HEK293 (cell line): Measurements from ENCODE around the gene CNOT6L.

Source experiments
- CTCF ChIP-seq: fragments of 450-650 bp; formaldehyde crosslinking; IDR thresholded peaks from 2 replicates; pipeline ENCODE4 v1.5.1; 2016; ENCODE audit warnings: missing biosample characterization, missing genetic modification characterization
- PRDM10 ChIP-seq: fragments of 450-650 bp; formaldehyde crosslinking; IDR thresholded peaks from 2 replicates; pipeline ENCODE4 v1.5.1; 2016; ENCODE audit warnings: missing biosample characterization, missing genetic modification characterization
- ZBTB1 ChIP-seq: fragments of 450-650 bp; formaldehyde crosslinking; IDR thresholded peaks from 2 replicates; pipeline ENCODE4 v1.5.1; 2016; ENCODE audit warnings: missing biosample characterization, missing genetic modification characterization
- ZNF10 ChIP-seq: fragments of 450-650 bp; formaldehyde crosslinking; IDR thresholded peaks from 2 replicates; pipeline ENCODE4 v1.5.1; 2017; ENCODE audit warnings: missing biosample characterization, missing genetic modification characterization
- ZNF140 ChIP-seq: fragments of 450-650 bp; formaldehyde crosslinking; IDR thresholded peaks from 2 replicates; pipeline ENCODE4 v1.5.1; 2016; ENCODE audit warnings: missing biosample characterization, missing genetic modification characterization
- ZNF146 ChIP-seq: fragments of 450-650 bp; formaldehyde crosslinking; IDR thresholded peaks from 2 replicates; pipeline ENCODE4 v1.5.1; 2016; ENCODE audit warnings: missing biosample characterization, missing genetic modification characterization
- ZNF174 ChIP-seq: fragments of 450-650 bp; formaldehyde crosslinking; IDR thresholded peaks from 2 replicates; pipeline ENCODE4 v1.5.0; 2017; ENCODE audit warnings: missing biosample characterization, mild to moderate bottlenecking, missing genetic modification characterization
- ZNF398 ChIP-seq: fragments of 450-650 bp; formaldehyde crosslinking; IDR thresholded peaks from 2 replicates; pipeline ENCODE4 v1.5.1; 2017; ENCODE audit warnings: missing biosample characterization, missing genetic modification characterization
- ZNF518A ChIP-seq: fragments of 450-650 bp; formaldehyde crosslinking; conservative IDR thresholded peaks from 2 replicates; pipeline ENCODE4 v1.5.1; 2016; ENCODE audit warnings: low read depth, missing biosample characterization, missing genetic modification characterization
- ZNF561 ChIP-seq: fragments of 450-650 bp; IDR thresholded peaks from 2 replicates; pipeline ENCODE4 v1.5.1; 2018; ENCODE audit warnings: missing biosample characterization, missing genetic modification characterization, borderline replicate concordance
- ZNF580 ChIP-seq: fragments of 450-650 bp; formaldehyde crosslinking; IDR thresholded peaks from 2 replicates; pipeline ENCODE4 v1.5.1; 2016; ENCODE audit warnings: missing biosample characterization, missing genetic modification characterization
- ZNF639 ChIP-seq: fragments of 450-650 bp; formaldehyde crosslinking; IDR thresholded peaks from 2 replicates; pipeline ENCODE4 v1.5.1; 2016; ENCODE audit warnings: missing biosample characterization, missing genetic modification characterization
- ZNF704 ChIP-seq: fragments of 450-650 bp; formaldehyde crosslinking; IDR thresholded peaks from 2 replicates; pipeline ENCODE4 v1.5.1; 2016; ENCODE audit warnings: missing biosample characterization, missing genetic modification characterization
- ZNF776 ChIP-seq: fragments of 450-650 bp; formaldehyde crosslinking; IDR thresholded peaks from 2 replicates; pipeline ENCODE4 v1.5.0; 2017; ENCODE audit warnings: missing biosample characterization, missing genetic modification characterization, borderline replicate concordance

- TF ChIP-seq CTCF (tag by site-specific recombination) (no peak), ZNF174 (tag by site-specific recombination) (no peak), ZNF146 (tag by site-specific recombination) (no peak), PRDM10 (tag by site-specific recombination) (peak; percentile 43; the same call in 1 of the 2 replicates), ZNF140 (tag by site-specific recombination) (no peak), ZNF561 (no peak), ZNF10 (tag by site-specific recombination) (no peak), ZBTB1 (tag by site-specific recombination) (no peak), ZNF704 (no peak), ZNF398 (tag by site-specific recombination) (no peak), ZNF639 (no peak), ZNF580 (tag by site-specific recombination) (no peak), ZNF776 (tag by site-specific recombination) (no peak), ZNF518A (tag by site-specific recombination) (no peak)
Measured at GRCh38 chr4:77833126-77833724, 14.1 kb upstream of the CNOT6L start.
